ENCODE results near the gene IGFBP2. TPM values are rescaled to one million over a fixed set of nuclear protein-coding genes. Genes with fewer than 3 reads are reported as not detected.

IGFBP2 gene
- total and polyA plus RNA-seq, 2 experiments from 2014 or later = 451 to 476 TPM

DNA sequence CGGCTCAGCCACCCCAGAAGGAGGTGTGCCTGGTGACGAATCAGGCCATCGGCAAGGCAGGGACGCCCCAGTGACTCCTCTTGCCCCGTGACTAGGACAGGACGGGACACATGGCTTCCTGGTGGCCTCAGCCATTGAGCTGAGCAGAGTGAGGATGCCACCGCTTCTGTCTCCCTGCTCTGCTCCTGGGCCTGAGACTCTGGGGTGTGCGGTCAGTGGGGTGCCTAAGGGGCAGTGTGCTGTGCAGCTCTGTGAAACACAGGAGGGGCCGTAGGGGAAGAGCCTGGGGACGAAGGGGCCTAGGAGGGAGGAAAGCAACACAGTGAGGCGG, 37.8 kb downstream of the IGFBP2 start:
- no peak for DNase-seq (ENCODE audit: low read depth in 1 of 2, low spot score in 1 of 2)
- H3K36me3 ChIP-seq = peaks cover 4% of the 10 kb centered on the region
- no peak overlapping the region for H3K4me3 ChIP-seq
- peaks cover 3% of the 10 kb centered on the region for H3K27me3 ChIP-seq
- no peak overlapping the region for H3K27ac ChIP-seq
- H3K9me3 ChIP-seq (ENCODE audit: low read depth) = no peaks in the 10 kb centered on the region
- TF ChIP-seq, protein P1, sequence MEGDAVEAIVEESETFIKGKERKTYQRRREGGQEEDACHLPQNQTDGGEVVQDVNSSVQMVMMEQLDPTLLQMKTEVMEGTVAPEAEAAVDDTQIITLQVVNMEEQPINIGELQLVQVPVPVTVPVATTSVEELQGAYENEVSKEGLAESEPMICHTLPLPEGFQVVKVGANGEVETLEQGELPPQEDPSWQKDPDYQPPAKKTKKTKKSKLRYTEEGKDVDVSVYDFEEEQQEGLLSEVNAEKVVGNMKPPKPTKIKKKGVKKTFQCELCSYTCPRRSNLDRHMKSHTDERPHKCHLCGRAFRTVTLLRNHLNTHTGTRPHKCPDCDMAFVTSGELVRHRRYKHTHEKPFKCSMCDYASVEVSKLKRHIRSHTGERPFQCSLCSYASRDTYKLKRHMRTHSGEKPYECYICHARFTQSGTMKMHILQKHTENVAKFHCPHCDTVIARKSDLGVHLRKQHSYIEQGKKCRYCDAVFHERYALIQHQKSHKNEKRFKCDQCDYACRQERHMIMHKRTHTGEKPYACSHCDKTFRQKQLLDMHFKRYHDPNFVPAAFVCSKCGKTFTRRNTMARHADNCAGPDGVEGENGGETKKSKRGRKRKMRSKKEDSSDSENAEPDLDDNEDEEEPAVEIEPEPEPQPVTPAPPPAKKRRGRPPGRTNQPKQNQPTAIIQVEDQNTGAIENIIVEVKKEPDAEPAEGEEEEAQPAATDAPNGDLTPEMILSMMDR (IDR thresholded peaks at IDR 0.05; ENCODE audit: low read depth, low read length) = no peak
- H3K4me1 ChIP-seq (ENCODE audit: low read depth) = peaks cover 2% of the 10 kb centered on the region

DNA sequence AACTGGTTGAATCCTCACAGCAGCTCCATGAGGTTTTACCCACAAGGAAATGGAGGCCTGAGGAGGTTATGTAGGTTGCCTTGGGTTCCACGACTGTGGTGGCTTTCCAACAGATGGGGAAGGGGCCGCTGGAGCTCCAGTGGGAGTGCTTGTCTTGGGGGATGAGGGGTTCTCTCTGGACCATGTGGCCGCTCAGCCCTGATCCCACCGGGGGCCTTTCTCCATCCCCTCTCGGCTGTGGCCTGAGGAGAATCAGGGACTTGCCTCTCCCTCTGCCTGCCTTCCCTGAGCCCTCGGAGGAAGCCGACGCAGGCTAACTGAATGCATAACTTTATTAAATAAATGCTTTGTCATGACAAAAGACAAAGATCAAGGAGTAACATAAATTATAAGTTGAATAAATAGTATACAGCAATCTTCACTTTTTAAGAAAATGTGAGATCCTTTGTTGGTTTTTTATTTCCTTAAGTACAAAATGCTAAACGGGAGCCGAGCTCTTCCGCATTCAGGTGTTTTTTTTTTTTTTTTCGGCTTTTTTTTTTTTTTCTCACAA, 38.6 kb downstream of the IGFBP2 start:
- TF ChIP-seq, protein P1 (IDR thresholded peaks at IDR 0.05; ENCODE audit: low read depth, low read length) = no peak
- no peaks in the 10 kb centered on the region for H3K4me1 ChIP-seq (ENCODE audit: low read depth)
- no peak for DNase-seq (ENCODE audit: low read depth in 1 of 2, low spot score in 1 of 2)
- H3K36me3 ChIP-seq = peaks cover 4% of the 10 kb centered on the region
- H3K9me3 ChIP-seq (ENCODE audit: low read depth) = no peaks in the 10 kb centered on the region
- H3K4me3 ChIP-seq = no peak overlapping the region
- peaks cover 3% of the 10 kb centered on the region for H3K27me3 ChIP-seq
- no peak overlapping the region for H3K27ac ChIP-seq

DNA sequence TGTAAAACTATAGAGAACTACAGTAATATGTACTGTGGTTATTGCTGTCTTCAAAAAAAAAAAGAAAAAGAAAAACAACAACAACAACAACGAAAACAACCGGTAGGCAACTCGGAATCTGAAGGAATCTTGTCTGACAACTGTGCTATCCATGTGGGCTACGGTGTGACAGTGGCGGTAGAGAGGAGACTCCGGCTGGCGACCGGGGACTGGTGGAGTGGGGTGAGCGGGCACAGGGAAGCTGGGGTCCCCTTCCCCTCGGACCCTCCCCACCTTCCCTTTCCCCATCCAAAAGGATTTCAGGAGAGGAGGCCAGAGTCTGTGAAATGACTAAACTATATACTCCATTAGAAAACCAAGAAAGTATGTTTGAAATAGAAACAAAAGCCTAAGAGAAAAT, 39.2 kb downstream of the IGFBP2 start:
- no peak for DNase-seq (ENCODE audit: low read depth in 1 of 2, low spot score in 1 of 2)
- Histone ChIP-seq H3K9me3 (ENCODE audit: low read depth) (no peaks in the 10 kb centered on the region), H3K27me3 (peaks cover 3% of the 10 kb centered on the region), H3K4me3 (no peak overlapping the region), H3K4me1 (ENCODE audit: low read depth) (no peaks in the 10 kb centered on the region), H3K36me3 (peaks cover 4% of the 10 kb centered on the region), H3K27ac (no peak overlapping the region)
- TF ChIP-seq, protein P1 (IDR thresholded peaks at IDR 0.05; ENCODE audit: low read depth, low read length) = no peak

DNA sequence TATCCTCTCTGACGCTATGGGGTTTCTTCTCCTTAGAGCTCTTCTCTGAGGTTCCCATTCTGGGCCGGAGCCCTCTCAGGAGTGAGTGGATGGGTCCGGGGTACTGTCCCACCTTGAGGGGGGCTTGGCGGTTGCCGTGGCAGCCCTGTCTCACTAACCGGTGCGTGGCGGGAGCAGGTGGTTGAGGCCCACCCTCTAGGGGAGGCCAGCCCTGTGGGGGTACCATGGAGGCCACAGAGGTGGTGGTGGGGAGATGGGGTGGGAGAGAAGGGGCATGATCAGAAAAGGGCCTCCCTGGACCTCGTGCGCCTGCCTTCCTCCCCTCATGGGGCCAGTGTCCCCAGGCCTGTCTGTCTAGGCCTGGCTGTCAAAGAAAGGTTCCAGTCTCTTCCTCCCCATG, 39.8 kb downstream of the IGFBP2 start:
- H3K9me3 ChIP-seq (ENCODE audit: low read depth) = no peaks in the 10 kb centered on the region
- no peak for DNase-seq (ENCODE audit: low read depth in 1 of 2, low spot score in 1 of 2)
- H3K4me3 ChIP-seq = no peak overlapping the region
- H3K27ac ChIP-seq = no peak overlapping the region
- TF ChIP-seq, protein P1 (IDR thresholded peaks at IDR 0.05; ENCODE audit: low read depth, low read length) = no peak
- H3K36me3 ChIP-seq = peaks cover 4% of the 10 kb centered on the region
- H3K4me1 ChIP-seq (ENCODE audit: low read depth) = no peaks in the 10 kb centered on the region
- peaks cover 3% of the 10 kb centered on the region for H3K27me3 ChIP-seq

DNA sequence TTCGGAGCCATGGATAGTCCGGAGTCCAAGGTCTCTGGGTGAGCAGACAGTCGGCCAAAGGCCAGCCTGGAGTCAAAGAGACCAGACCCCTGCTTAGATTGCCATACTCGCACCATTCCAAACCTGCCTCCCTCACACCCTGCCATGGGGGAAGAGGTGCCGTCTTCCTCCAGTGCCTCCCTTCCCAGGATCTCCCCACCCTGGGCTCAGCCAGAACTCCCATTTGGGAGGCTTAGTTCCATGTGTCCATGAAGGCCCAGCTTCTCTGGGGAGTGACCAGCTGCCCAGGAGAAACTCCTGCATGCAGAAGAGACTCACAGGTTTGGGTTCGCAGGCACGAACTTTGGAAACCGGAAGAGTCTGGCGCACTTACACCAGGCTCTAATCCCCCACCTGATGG, 40.4 kb downstream of the IGFBP2 start:
- H3K9me3 ChIP-seq (ENCODE audit: low read depth) = no peaks in the 10 kb centered on the region
- peaks cover 3% of the 10 kb centered on the region for H3K27me3 ChIP-seq
- H3K4me3 ChIP-seq = no peak overlapping the region
- no peaks in the 10 kb centered on the region for H3K4me1 ChIP-seq (ENCODE audit: low read depth)
- H3K27ac ChIP-seq = no peak overlapping the region
- DNase-seq (ENCODE audit: low read depth in 1 of 2, low spot score in 1 of 2) = no peak
- H3K36me3 ChIP-seq = peaks cover 4% of the 10 kb centered on the region
- TF ChIP-seq, protein P1 (IDR thresholded peaks at IDR 0.05; ENCODE audit: low read depth, low read length) = no peak

DNA sequence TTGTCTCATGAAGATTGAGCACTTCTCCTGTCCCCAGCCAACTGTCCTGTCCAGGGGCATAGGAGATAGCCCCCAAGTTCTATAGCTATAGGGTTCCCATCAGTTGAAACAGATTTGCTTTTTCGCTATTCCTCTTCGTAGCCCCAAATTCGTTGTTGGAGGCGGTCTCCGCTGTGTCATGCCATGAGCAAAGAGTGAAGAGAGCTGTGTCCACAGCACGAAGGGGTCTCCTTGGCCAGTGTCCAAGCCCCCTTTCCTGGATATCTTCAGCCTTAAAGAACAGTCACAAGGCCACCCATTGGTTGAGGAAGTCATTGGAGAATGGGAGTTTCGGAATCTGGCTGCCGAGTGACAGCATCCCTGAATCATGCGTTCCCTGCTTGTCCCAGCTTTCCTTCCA, 41.2 kb downstream of the IGFBP2 start:
- Histone ChIP-seq H3K4me3 (no peak overlapping the region), H3K27me3 (no peaks in the 10 kb centered on the region), H3K27ac (no peak overlapping the region), H3K36me3 (peaks cover 4% of the 10 kb centered on the region), H3K9me3 (ENCODE audit: low read depth) (no peaks in the 10 kb centered on the region), H3K4me1 (ENCODE audit: low read depth) (peaks cover 6% of the 10 kb centered on the region)
- DNase-seq (ENCODE audit: low read depth in 1 of 2, low spot score in 1 of 2) = no peak
- TF ChIP-seq, protein P1 (IDR thresholded peaks at IDR 0.05; ENCODE audit: low read depth, low read length) = no peak

Measured in cardiac muscle cell (in vitro differentiated cells and primary cell).